PC-3 (cell line): ENCODE results near the gene TMEM225. TPM values are rescaled to one million over a fixed set of nuclear protein-coding genes. Genes with fewer than 3 reads are reported as not detected.

Experiments
- ATAC-seq: fragments of 200-7000 bp; cut with Tn5 transposase; 2 replicates; pipeline ENCODE4 v1.9.1; 2020; ENCODE audit warnings: mild to moderate bottlenecking, moderate library complexity
- BruUV-seq: library from RNA; stranded (reverse); fragments of 400-500 nt; replicated peaks from 2 replicates; lab custom pipeline; 2021; lab: Mats Ljungman, UMichigan
- CTCF ChIA-PET: fragments of 300-600 bp; sonication (Branson Sonifier 250); formaldehyde crosslinking; loops from one replicate; lab custom pipeline; 2022; ENCODE audit warnings: antibody characterized with exemption; lab: Charles Lee
- POLR2A ChIA-PET: fragments of 300-600 bp; sonication (Branson Sonifier 250); formaldehyde crosslinking; loops from one replicate; lab custom pipeline; 2022; ENCODE audit warnings: antibody characterized with exemption; ENCODE audit not compliant: unreplicated experiment; lab: Charles Lee
- DNase-seq: peaks from one replicate; pipeline ENCODE4 v3.0.0-alpha.2; 2015
- H2AFZ ChIP-seq: fragments of 300-600 bp; sonication (generic); 2 replicates; pipeline ENCODE4 v1.6.0; 2016; ENCODE audit warnings: antibody characterized with exemption, low read length
- H3F3A ChIP-seq: fragments of 300-600 bp; sonication (generic); one replicate; pipeline ENCODE4 v1.6.0; 2017; ENCODE audit warnings: antibody characterized with exemption, low read length, control low read depth, mild to moderate bottlenecking; ENCODE audit not compliant: unreplicated experiment
- H3K27ac ChIP-seq: fragments of 300-600 bp; sonication (generic); 2 replicates; pipeline ENCODE4 v1.5.1; 2016; ENCODE audit warnings: mild to moderate bottlenecking, low read length
- H3K27me3 ChIP-seq: fragments of 300-600 bp; sonication (generic); 2 replicates; pipeline ENCODE4 v1.6.1; 2016; ENCODE audit warnings: low read length, mixed read lengths
- H3K36me3 ChIP-seq: fragments of 300-600 bp; sonication (generic); 2 replicates; pipeline ENCODE4 v1.6.1; 2016; ENCODE audit warnings: low read depth, mixed run types, low read length, mixed read lengths
- H3K4me1 ChIP-seq: fragments of 300-600 bp; sonication (generic); 2 replicates; pipeline ENCODE4 v1.5.1; 2016; ENCODE audit warnings: low read length; ENCODE audit not compliant: insufficient read depth
- H3K4me2 ChIP-seq: fragments of 300-600 bp; sonication (generic); 2 replicates; pipeline ENCODE4 v1.6.0; 2016; ENCODE audit warnings: low read length
- H3K4me3 ChIP-seq: fragments of 300-600 bp; sonication (generic); 2 replicates; pipeline ENCODE4 v1.5.1; 2016; ENCODE audit warnings: mild to moderate bottlenecking, low read length, mixed read lengths
- H3K79me2 ChIP-seq: fragments of 300-600 bp; sonication (generic); 2 replicates; pipeline ENCODE4 v1.6.1; 2017; ENCODE audit warnings: low read length, mixed read lengths
- H3K9ac ChIP-seq: fragments of 300-600 bp; sonication (generic); 2 replicates; pipeline ENCODE4 v1.6.0; 2016; ENCODE audit warnings: mild to moderate bottlenecking, low read length
- H3K9me2 ChIP-seq: fragments of 300-600 bp; sonication (generic); replicated peaks from 2 replicates; pipeline ENCODE4 v1.6.1; 2016; ENCODE audit warnings: mixed run types, low read length, mixed read lengths
- H3K9me3 ChIP-seq: fragments of 300-600 bp; sonication (generic); 2 replicates; pipeline ENCODE4 v1.6.1; 2016; ENCODE audit warnings: low read length, mixed read lengths
- H4K20me1 ChIP-seq: fragments of 300-600 bp; sonication (generic); 2 replicates; pipeline ENCODE4 v1.6.1; 2016; ENCODE audit warnings: low read length, mixed read lengths
- EZH2 ChIP-seq: fragments of 300-600 bp; sonication (generic); IDR thresholded peaks from one replicate; pipeline ENCODE4 v1.6.1; 2017; ENCODE audit warnings: antibody characterized with exemption, mild to moderate bottlenecking, low read length; ENCODE audit not compliant: unreplicated experiment
- EZH2phosphoT487 ChIP-seq: fragments of 300-600 bp; sonication (generic); IDR thresholded peaks from 2 replicates; pipeline ENCODE4 v1.6.1; 2018; ENCODE audit warnings: mild to moderate bottlenecking, antibody characterized with exemption, low read length, borderline replicate concordance
- intact Hi-C: fragments of 100-400 bp; cut with micrococcal nuclease; formaldehyde crosslinking; loops from 2 replicates; pipeline ENCODE4 v1.9.0; 2023
- total RNA-seq: library from RNA; depleted of rRNA; stranded (reverse); fragments of >200 nt; gene quantifications from 2 replicates; pipeline ENCODE4 v1.2.3, GENCODE V29; 2014
- TF ChIP-seq, protein P1 (sequence below): fragments of 300-600 bp; sonication (generic); conservative IDR thresholded peaks from 2 replicates; pipeline ENCODE4 v1.5.1; 2017; ENCODE audit warnings: antibody characterized with exemption, low read depth, mild to moderate bottlenecking, low read length

Gene TMEM225
- total RNA-seq, 1 experiment from 2014 or later, result not detected

DNA sequence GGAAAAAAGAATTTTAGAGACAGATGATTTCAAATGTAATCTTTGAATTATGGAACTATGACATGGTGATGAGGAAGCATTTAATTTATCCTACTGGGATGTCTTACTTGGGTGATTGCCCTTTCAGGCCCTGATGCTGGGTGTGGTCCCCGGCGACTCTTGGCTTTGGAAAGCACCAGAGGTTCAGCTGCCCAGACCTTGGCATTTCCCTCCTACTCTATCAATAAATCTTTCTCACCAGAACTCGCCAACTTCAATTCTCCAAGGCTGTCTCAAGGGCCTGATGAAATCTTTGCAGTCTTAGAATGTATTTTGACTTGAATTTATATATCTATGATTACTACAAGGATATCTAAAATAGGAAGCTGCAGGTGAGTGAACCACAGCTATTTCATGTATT is 35.5 kb upstream of the TMEM225 start:
- CTCF ChIA-PET, result no interaction called here
- ATAC-seq, result no peak

DNA sequence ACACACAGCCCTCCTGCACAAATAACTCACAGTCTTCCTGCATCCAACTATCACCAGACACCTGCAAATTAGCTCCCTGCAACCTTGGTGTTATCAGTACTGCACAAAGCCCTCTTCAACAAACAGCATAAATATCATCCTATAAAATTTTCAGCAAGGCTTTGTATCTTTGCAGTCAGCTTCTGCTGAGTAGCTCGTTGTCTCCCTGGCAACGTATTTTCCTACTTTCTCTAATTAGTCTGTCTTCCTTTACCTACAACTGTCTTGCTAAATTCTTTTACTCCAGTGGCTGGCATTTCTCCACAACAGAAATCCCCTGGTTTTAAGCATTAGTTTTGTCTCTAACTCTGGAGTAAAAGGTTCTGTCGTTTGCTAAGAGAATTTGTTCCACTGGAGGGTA is 20.4 kb upstream of the TMEM225 start:
- Histone ChIP-seq H3K9me3 (no peaks in the 10 kb centered on the region), H3K4me1 (no peaks in the 10 kb centered on the region), H3K36me3 (no peaks in the 10 kb centered on the region), H3K27me3 (peaks cover 84% of the 10 kb centered on the region), H3K9ac (no peak overlapping the region), H3K27ac (no peak overlapping the region), H3K9me2 (no peaks in the 10 kb centered on the region), H2AFZ (no peak overlapping the region), H3K4me3 (no peak overlapping the region), H3K4me2 (no peak overlapping the region), H3F3A (no peaks in the 10 kb centered on the region), H4K20me1 (no peaks in the 10 kb centered on the region), H3K79me2 (no peaks in the 10 kb centered on the region)
- no peak for ATAC-seq
- ChIA-PET CTCF (no interaction called here), POLR2A (no interaction called here)
- TF ChIP-seq EZH2phosphoT487, result no peak
- intact Hi-C loops, result no loop called here
- BruUV-seq, result no TSS peak
- DNase-seq, result no peak

More for the DNA sequence above, 35.5 kb upstream of the TMEM225 start:
- no peaks in the 10 kb centered on the region for H3K36me3 ChIP-seq
- TF ChIP-seq EZH2phosphoT487 (no peak), EZH2 (no peak)
- TF ChIP-seq, protein P1, sequence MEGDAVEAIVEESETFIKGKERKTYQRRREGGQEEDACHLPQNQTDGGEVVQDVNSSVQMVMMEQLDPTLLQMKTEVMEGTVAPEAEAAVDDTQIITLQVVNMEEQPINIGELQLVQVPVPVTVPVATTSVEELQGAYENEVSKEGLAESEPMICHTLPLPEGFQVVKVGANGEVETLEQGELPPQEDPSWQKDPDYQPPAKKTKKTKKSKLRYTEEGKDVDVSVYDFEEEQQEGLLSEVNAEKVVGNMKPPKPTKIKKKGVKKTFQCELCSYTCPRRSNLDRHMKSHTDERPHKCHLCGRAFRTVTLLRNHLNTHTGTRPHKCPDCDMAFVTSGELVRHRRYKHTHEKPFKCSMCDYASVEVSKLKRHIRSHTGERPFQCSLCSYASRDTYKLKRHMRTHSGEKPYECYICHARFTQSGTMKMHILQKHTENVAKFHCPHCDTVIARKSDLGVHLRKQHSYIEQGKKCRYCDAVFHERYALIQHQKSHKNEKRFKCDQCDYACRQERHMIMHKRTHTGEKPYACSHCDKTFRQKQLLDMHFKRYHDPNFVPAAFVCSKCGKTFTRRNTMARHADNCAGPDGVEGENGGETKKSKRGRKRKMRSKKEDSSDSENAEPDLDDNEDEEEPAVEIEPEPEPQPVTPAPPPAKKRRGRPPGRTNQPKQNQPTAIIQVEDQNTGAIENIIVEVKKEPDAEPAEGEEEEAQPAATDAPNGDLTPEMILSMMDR, result no peak
- no peak overlapping the region for H2AFZ ChIP-seq
- BruUV-seq, result no TSS peak
- no peak overlapping the region for H3K9ac ChIP-seq
- H3K27ac ChIP-seq, result no peak overlapping the region
- intact Hi-C loops, result no loop called here
- no peaks in the 10 kb centered on the region for H3F3A ChIP-seq
- H3K79me2 ChIP-seq, result no peaks in the 10 kb centered on the region
- no peak for DNase-seq
- H3K9me2 ChIP-seq, result 0 out of 2 replicates have a peak, but pooled peaks cover 3% of the 10 kb centered on the region
- H3K9me3 ChIP-seq, result no peaks in the 10 kb centered on the region
- H3K27me3 ChIP-seq, result peaks cover 70% of the 10 kb centered on the region
- H3K4me1 ChIP-seq, result no peaks in the 10 kb centered on the region
- no peak overlapping the region for H3K4me3 ChIP-seq
- POLR2A ChIA-PET, result no interaction called here
- H4K20me1 ChIP-seq, result no peaks in the 10 kb centered on the region
- H3K4me2 ChIP-seq, result no peak overlapping the region

DNA sequence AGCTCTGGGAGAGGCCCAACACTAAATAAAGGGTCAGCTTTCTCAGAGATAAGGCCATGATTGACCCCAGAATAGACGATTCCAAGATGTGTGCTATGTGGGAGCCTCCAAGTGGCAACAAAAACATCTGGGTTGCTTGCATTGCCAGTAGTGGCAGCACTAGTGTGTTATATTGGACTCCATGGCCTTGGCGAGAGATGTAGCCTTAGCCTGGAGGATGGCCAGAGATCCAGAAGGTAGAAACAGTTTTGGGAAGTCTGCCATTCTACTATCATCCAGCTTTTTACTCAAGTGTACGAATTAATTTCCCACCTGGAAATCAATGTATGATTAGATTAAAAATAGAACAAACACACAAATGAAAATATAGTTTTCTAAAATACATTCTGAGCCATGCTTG is 19.5 kb upstream of the TMEM225 start:
- BruUV-seq, result no TSS peak
- no peak for ATAC-seq

More for the DNA sequence above, 19.5 kb upstream of the TMEM225 start:
- no peak for TF ChIP-seq EZH2
- TF ChIP-seq EZH2phosphoT487, result no peak
- TF ChIP-seq, protein P1, result no peak
- Histone ChIP-seq H3K9ac (no peak overlapping the region), H3K4me1 (no peaks in the 10 kb centered on the region), H3F3A (no peaks in the 10 kb centered on the region), H3K4me3 (no peak overlapping the region), H3K36me3 (no peaks in the 10 kb centered on the region), H3K4me2 (no peak overlapping the region), H3K27me3 (peaks cover 82% of the 10 kb centered on the region), H3K79me2 (no peaks in the 10 kb centered on the region), H3K9me3 (no peaks in the 10 kb centered on the region), H3K9me2 (no peaks in the 10 kb centered on the region), H3K27ac (no peak overlapping the region), H2AFZ (no peak overlapping the region), H4K20me1 (no peaks in the 10 kb centered on the region)
- CTCF ChIA-PET, result no interaction called here
- POLR2A ChIA-PET, result no interaction called here
- intact Hi-C loops, result no loop called here
- no peak for DNase-seq
